T-helper 22 cell (primary cell): ENCODE results near the gene ADGRB2.

Source experiments
- DNase-seq: peaks from one replicate; pipeline ENCODE4 v3.0.0-alpha.2; 2020; ENCODE audit warnings: low read depth

Gene ADGRB2

GRCh38 chr1:31763671-31764311 lies 349 bp downstream of the ADGRB2 start:
- DNase-seq = no peak

- peak; percentile 37 for DNase-seq
Observed at GRCh38 chr1:31762726-31763670, 1.1 kb downstream of the ADGRB2 start.

- no peak for DNase-seq
Observed at GRCh38 chr1:31762323-31762722, 1.8 kb downstream of the ADGRB2 start.

GRCh38 chr1:31761883-31762282 lies 2.3 kb downstream of the ADGRB2 start:
- no peak for DNase-seq

- peak; percentile 46 for DNase-seq
Observed at GRCh38 chr1:31760471-31761470, 3.4 kb downstream of the ADGRB2 start.

- DNase-seq = no peak
Observed at GRCh38 chr1:31759298-31760023, 4.7 kb downstream of the ADGRB2 start.

- no peak for DNase-seq
Observed at GRCh38 chr1:31758823-31759222, 5.3 kb downstream of the ADGRB2 start.

- DNase-seq = no peak
Observed at GRCh38 chr1:31757989-31758388, 6.2 kb downstream of the ADGRB2 start.

GRCh38 chr1:31757204-31757679 lies 6.9 kb downstream of the ADGRB2 start:
- no peak for DNase-seq

- no peak for DNase-seq
Observed at GRCh38 chr1:31756578-31756977, 7.6 kb downstream of the ADGRB2 start.

- no peak for DNase-seq
Observed at GRCh38 chr1:31755850-31756492, 8.2 kb downstream of the ADGRB2 start.

- DNase-seq = no peak
Observed at GRCh38 chr1:31755197-31755611, 8.9 kb downstream of the ADGRB2 start.

- DNase-seq = no peak
Observed at GRCh38 chr1:31754397-31754796, 9.7 kb downstream of the ADGRB2 start.

- DNase-seq = no peak
Observed at GRCh38 chr1:31753707-31754349, 10.3 kb downstream of the ADGRB2 start.

GRCh38 chr1:31752952-31753475 lies 11.1 kb downstream of the ADGRB2 start:
- no peak for DNase-seq

- DNase-seq = no peak
Observed at GRCh38 chr1:31752258-31752657, 11.9 kb downstream of the ADGRB2 start.

- no peak for DNase-seq
Observed at GRCh38 chr1:31751822-31752241, 12.3 kb downstream of the ADGRB2 start.

GRCh38 chr1:31750858-31751510 lies 13.2 kb downstream of the ADGRB2 start:
- DNase-seq = no peak
